ENCODE measurements around the gene MAPK10.

DNA sequence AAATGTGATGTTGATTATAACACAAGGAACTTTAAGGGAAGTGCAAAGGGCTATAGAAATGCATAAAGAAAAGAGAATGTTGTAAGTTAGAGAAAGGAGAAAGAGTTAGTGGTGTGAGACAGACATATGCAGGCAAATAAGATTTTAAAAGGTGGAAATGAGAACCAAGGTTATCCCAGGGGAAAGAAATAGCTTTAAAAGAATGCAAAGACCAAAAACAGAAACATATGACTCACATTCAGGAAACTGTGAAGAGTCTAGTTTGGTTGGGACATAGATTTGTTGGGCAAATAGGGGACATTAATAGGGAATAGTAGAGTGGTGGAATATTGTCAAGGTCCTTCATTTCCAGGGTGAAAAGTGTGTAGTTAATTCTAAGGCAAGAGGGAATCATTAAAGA is 52.4 kb downstream of the MAPK10 start:
- TF ChIP-seq, protein P1, sequence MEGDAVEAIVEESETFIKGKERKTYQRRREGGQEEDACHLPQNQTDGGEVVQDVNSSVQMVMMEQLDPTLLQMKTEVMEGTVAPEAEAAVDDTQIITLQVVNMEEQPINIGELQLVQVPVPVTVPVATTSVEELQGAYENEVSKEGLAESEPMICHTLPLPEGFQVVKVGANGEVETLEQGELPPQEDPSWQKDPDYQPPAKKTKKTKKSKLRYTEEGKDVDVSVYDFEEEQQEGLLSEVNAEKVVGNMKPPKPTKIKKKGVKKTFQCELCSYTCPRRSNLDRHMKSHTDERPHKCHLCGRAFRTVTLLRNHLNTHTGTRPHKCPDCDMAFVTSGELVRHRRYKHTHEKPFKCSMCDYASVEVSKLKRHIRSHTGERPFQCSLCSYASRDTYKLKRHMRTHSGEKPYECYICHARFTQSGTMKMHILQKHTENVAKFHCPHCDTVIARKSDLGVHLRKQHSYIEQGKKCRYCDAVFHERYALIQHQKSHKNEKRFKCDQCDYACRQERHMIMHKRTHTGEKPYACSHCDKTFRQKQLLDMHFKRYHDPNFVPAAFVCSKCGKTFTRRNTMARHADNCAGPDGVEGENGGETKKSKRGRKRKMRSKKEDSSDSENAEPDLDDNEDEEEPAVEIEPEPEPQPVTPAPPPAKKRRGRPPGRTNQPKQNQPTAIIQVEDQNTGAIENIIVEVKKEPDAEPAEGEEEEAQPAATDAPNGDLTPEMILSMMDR (conservative IDR thresholded peaks at IDR 0.05; ENCODE audit: low read depth in 2 of 2), result no peak
- TF ChIP-seq POLR2AphosphoS5 (IDR thresholded peaks at IDR 0.05; ENCODE audit: low read depth) (no peak), CREB1 (CRISPR knock-in tag; IDR thresholded peaks at IDR 0.05; ENCODE audit: low read depth) (no peak), EZH2phosphoT487 (IDR thresholded peaks at IDR 0.05; ENCODE audit: unreplicated experiment) (no peak), ZNF114 (CRISPR knock-in tag; IDR thresholded peaks at IDR 0.05) (no peak), EZH2 (IDR thresholded peaks at IDR 0.05; ENCODE audit: low read depth, unreplicated experiment) (no peak), ZNF331 (CRISPR knock-in tag; IDR thresholded peaks at IDR 0.05; ENCODE audit: low read depth) (no peak), JUNB (IDR thresholded peaks at IDR 0.05; ENCODE audit: unreplicated experiment) (no peak), STAT1 (IDR thresholded peaks at IDR 0.05; ENCODE audit: unreplicated experiment) (no peak), NANOG (IDR thresholded peaks at IDR 0.05; ENCODE audit: borderline replicate concordance) (no peak)
- TF ChIP-seq, protein P2, sequence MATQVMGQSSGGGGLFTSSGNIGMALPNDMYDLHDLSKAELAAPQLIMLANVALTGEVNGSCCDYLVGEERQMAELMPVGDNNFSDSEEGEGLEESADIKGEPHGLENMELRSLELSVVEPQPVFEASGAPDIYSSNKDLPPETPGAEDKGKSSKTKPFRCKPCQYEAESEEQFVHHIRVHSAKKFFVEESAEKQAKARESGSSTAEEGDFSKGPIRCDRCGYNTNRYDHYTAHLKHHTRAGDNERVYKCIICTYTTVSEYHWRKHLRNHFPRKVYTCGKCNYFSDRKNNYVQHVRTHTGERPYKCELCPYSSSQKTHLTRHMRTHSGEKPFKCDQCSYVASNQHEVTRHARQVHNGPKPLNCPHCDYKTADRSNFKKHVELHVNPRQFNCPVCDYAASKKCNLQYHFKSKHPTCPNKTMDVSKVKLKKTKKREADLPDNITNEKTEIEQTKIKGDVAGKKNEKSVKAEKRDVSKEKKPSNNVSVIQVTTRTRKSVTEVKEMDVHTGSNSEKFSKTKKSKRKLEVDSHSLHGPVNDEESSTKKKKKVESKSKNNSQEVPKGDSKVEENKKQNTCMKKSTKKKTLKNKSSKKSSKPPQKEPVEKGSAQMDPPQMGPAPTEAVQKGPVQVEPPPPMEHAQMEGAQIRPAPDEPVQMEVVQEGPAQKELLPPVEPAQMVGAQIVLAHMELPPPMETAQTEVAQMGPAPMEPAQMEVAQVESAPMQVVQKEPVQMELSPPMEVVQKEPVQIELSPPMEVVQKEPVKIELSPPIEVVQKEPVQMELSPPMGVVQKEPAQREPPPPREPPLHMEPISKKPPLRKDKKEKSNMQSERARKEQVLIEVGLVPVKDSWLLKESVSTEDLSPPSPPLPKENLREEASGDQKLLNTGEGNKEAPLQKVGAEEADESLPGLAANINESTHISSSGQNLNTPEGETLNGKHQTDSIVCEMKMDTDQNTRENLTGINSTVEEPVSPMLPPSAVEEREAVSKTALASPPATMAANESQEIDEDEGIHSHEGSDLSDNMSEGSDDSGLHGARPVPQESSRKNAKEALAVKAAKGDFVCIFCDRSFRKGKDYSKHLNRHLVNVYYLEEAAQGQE (IDR thresholded peaks at IDR 0.05; ENCODE audit: unreplicated experiment), result no peak
- TF ChIP-seq, protein P3, sequence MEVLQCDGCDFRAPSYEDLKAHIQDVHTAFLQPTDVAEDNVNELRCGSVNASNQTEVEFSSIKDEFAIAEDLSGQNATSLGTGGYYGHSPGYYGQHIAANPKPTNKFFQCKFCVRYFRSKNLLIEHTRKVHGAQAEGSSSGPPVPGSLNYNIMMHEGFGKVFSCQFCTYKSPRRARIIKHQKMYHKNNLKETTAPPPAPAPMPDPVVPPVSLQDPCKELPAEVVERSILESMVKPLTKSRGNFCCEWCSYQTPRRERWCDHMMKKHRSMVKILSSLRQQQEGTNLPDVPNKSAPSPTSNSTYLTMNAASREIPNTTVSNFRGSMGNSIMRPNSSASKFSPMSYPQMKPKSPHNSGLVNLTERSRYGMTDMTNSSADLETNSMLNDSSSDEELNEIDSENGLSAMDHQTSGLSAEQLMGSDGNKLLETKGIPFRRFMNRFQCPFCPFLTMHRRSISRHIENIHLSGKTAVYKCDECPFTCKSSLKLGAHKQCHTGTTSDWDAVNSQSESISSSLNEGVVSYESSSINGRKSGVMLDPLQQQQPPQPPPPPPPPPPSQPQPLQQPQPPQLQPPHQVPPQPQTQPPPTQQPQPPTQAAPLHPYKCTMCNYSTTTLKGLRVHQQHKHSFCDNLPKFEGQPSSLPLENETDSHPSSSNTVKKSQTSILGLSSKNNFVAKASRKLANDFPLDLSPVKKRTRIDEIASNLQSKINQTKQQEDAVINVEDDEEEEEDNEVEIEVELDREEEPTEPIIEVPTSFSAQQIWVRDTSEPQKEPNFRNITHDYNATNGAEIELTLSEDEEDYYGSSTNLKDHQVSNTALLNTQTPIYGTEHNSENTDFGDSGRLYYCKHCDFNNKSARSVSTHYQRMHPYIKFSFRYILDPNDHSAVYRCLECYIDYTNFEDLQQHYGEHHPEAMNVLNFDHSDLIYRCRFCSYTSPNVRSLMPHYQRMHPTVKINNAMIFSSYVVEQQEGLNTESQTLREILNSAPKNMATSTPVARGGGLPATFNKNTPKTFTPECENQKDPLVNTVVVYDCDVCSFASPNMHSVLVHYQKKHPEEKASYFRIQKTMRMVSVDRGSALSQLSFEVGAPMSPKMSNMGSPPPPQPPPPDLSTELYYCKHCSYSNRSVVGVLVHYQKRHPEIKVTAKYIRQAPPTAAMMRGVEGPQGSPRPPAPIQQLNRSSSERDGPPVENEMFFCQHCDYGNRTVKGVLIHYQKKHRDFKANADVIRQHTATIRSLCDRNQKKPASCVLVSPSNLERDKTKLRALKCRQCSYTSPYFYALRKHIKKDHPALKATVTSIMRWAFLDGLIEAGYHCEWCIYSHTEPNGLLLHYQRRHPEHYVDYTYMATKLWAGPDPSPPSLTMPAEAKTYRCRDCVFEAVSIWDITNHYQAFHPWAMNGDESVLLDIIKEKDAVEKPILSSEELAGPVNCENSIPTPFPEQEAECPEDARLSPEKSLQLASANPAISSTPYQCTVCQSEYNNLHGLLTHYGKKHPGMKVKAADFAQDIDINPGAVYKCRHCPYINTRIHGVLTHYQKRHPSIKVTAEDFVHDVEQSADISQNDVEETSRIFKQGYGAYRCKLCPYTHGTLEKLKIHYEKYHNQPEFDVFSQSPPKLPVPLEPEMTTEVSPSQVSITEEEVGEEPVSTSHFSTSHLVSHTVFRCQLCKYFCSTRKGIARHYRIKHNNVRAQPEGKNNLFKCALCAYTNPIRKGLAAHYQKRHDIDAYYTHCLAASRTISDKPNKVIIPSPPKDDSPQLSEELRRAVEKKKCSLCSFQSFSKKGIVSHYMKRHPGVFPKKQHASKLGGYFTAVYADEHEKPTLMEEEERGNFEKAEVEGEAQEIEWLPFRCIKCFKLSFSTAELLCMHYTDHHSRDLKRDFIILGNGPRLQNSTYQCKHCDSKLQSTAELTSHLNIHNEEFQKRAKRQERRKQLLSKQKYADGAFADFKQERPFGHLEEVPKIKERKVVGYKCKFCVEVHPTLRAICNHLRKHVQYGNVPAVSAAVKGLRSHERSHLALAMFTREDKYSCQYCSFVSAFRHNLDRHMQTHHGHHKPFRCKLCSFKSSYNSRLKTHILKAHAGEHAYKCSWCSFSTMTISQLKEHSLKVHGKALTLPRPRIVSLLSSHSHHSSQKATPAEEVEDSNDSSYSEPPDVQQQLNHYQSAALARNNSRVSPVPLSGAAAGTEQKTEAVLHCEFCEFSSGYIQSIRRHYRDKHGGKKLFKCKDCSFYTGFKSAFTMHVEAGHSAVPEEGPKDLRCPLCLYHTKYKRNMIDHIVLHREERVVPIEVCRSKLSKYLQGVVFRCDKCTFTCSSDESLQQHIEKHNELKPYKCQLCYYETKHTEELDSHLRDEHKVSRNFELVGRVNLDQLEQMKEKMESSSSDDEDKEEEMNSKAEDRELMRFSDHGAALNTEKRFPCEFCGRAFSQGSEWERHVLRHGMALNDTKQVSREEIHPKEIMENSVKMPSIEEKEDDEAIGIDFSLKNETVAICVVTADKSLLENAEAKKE (CRISPR knock-in tag; IDR thresholded peaks at IDR 0.05), result no peak

Measured in GM23338 (cell line).